Fibroblast of lung (primary cell): ENCODE data around the gene APOL2. TPM values are rescaled to one million over a fixed set of nuclear protein-coding genes. Genes with fewer than 3 reads are reported as not detected.
"Not testable (repeated sequence)": the region's sequence is repeated elsewhere in the genome, so short reads cannot be mapped to it uniquely, and the experiment has no call there.

Experiments used
- DNase-seq, 2 donors: peaks; one replicate each; pipeline versions ENCODE4 v3.0.0 to v3.0.0-alpha.2; 2010; ENCODE audit warnings: low read depth in 2 of 2
- H2AFZ ChIP-seq: 2 replicates; pipeline ENCODE4 v1.5.1; 2012; ENCODE audit warnings: low read length, control low read depth, inconsistent platforms
- H3K27ac ChIP-seq: 2 replicates; pipeline ENCODE4 v1.5.1; 2011; ENCODE audit warnings: low read length, control low read depth; ENCODE audit not compliant: insufficient read depth
- H3K27me3 ChIP-seq: 2 replicates; pipeline ENCODE4 v1.5.1; 2011; ENCODE audit warnings: mild to moderate bottlenecking, low read length; ENCODE audit not compliant: control insufficient read depth, insufficient read depth
- H3K36me3 ChIP-seq: 2 replicates; pipeline ENCODE4 v1.5.1; 2011; ENCODE audit warnings: low read length; ENCODE audit not compliant: control insufficient read depth, insufficient read depth
- H3K4me1 ChIP-seq: 2 replicates; pipeline ENCODE4 v1.5.1; 2011; ENCODE audit warnings: low read length; ENCODE audit not compliant: control insufficient read depth, insufficient read depth; ENCODE audit errors: extremely low read depth
- H3K4me2 ChIP-seq: 2 replicates; pipeline ENCODE4 v1.5.1; 2011; ENCODE audit warnings: low read length, control low read depth; ENCODE audit not compliant: insufficient read depth; ENCODE audit errors: extremely low read depth
- H3K4me3 ChIP-seq, 4 experiments: fragments of 200-600 bp in 1 of 4; sonication (generic) in 1 of 4; replicated peaks in 1 of 4; 2 replicates each; pipeline ENCODE4 v1.5.1; 2011 to 2016; ENCODE audit warnings: low read length in 4 of 4, low read depth in 3 of 4, mild to moderate bottlenecking in 3 of 4, control low read depth in 2 of 4, inconsistent platforms in 1 of 4, mixed read lengths in 1 of 4; ENCODE audit not compliant: insufficient read depth in 1 of 4; ENCODE audit errors: control extremely low read depth in 1 of 4
- H3K79me2 ChIP-seq: 2 replicates; pipeline ENCODE4 v1.5.1; 2012; ENCODE audit warnings: mild to moderate bottlenecking, low read length, inconsistent platforms; ENCODE audit not compliant: control insufficient read depth, insufficient read depth
- H3K9ac ChIP-seq: 2 replicates; pipeline ENCODE4 v1.5.1; 2011; ENCODE audit warnings: mild to moderate bottlenecking, low read length, control low read depth; ENCODE audit not compliant: insufficient read depth
- H3K9me3 ChIP-seq: 2 replicates; pipeline ENCODE4 v1.5.1; 2012; ENCODE audit warnings: low read depth, low read length; ENCODE audit not compliant: control insufficient read depth, insufficient read depth
- H4K20me1 ChIP-seq: 2 replicates; pipeline ENCODE4 v1.5.1; 2011; ENCODE audit warnings: low read length; ENCODE audit not compliant: control insufficient read depth, insufficient read depth; ENCODE audit errors: extremely low read depth
- EZH2 ChIP-seq: IDR thresholded peaks from 2 replicates; pipeline ENCODE4 v1.5.1; 2012; ENCODE audit warnings: low read length, control low read depth, mild to moderate bottlenecking; ENCODE audit errors: missing control alignments
- polyA plus RNA-seq, 2 donors: library from polyadenylated mRNA; depleted of rRNA in 1 of 2; stranded (reverse) in 1 of 2; unstranded in 1 of 2; fragments of >200 nt; gene quantifications; 2 replicates each; pipeline ENCODE4 v1.2.1, GENCODE V29; 2011 to 2012; ENCODE audit warnings: missing spikeins in 1 of 2
- total RNA-seq: library from RNA; depleted of rRNA; stranded (reverse); fragments of >200 nt; gene quantifications from 2 replicates; pipeline ENCODE4 v1.2.1, GENCODE V29; 2014
- TF ChIP-seq, protein P1 (sequence below), 2 donors: IDR thresholded peaks in 1 of 2; conservative IDR thresholded peaks in 1 of 2; 1 replicate in 1 of 2; 2 replicates in 1 of 2; pipeline ENCODE4 v1.5.1; 2011 to 2012; ENCODE audit warnings: low read length in 2 of 2, control low read depth in 1 of 2, inconsistent platforms in 1 of 2, low read depth in 1 of 2, mild to moderate bottlenecking in 1 of 2

The APOL2 gene
- total and polyA plus RNA-seq, 2 donors (not counting 1 experiment from before 2014, with no cell fraction given), result 38.0 to 49.5 TPM

DNA sequence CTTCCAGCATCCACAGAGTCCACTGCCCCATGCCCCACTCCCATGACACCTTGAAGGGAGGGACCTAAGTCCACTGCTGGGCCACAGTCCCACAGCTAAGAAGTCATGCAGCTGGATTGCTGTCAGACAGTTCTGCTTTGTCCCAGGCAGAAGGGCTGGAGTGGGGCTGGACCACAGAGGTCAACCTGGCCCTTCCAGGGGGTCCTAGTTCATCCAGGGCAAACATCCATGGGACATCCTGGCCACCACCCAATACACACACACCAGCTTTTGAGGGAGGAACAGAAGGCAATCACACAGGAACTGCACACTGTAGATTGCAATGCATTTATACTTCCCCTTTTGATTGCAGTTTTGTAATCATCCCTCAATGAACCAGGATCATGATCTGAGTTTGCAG lies 26.4 kb downstream of the APOL2 start:
- no peak overlapping the region for H2AFZ ChIP-seq
- no peak overlapping the region for H3K27ac ChIP-seq
- no peak for DNase-seq
- H3K9me3 ChIP-seq, result no peaks in the 10 kb centered on the region
- H3K4me3 ChIP-seq, result no peak overlapping the region
- H3K4me2 ChIP-seq, result no peak overlapping the region
- H4K20me1 ChIP-seq, result no peaks in the 10 kb centered on the region
- no peaks in the 10 kb centered on the region for H3K79me2 ChIP-seq
- no peak overlapping the region for H3K9ac ChIP-seq
- TF ChIP-seq, protein P1, sequence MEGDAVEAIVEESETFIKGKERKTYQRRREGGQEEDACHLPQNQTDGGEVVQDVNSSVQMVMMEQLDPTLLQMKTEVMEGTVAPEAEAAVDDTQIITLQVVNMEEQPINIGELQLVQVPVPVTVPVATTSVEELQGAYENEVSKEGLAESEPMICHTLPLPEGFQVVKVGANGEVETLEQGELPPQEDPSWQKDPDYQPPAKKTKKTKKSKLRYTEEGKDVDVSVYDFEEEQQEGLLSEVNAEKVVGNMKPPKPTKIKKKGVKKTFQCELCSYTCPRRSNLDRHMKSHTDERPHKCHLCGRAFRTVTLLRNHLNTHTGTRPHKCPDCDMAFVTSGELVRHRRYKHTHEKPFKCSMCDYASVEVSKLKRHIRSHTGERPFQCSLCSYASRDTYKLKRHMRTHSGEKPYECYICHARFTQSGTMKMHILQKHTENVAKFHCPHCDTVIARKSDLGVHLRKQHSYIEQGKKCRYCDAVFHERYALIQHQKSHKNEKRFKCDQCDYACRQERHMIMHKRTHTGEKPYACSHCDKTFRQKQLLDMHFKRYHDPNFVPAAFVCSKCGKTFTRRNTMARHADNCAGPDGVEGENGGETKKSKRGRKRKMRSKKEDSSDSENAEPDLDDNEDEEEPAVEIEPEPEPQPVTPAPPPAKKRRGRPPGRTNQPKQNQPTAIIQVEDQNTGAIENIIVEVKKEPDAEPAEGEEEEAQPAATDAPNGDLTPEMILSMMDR (conservative IDR thresholded peaks at IDR 0.05 in 1 of 2, IDR thresholded peaks at IDR 0.05 in 1 of 2; ENCODE audit: low read depth in 1 of 2, low read length in 2 of 2), result no peak
- TF ChIP-seq EZH2, result no peak
- H3K4me1 ChIP-seq, result no peaks in the 10 kb centered on the region
- H3K27me3 ChIP-seq, result peaks cover 31% of the 10 kb centered on the region
- H3K36me3 ChIP-seq, result no peaks in the 10 kb centered on the region

DNA sequence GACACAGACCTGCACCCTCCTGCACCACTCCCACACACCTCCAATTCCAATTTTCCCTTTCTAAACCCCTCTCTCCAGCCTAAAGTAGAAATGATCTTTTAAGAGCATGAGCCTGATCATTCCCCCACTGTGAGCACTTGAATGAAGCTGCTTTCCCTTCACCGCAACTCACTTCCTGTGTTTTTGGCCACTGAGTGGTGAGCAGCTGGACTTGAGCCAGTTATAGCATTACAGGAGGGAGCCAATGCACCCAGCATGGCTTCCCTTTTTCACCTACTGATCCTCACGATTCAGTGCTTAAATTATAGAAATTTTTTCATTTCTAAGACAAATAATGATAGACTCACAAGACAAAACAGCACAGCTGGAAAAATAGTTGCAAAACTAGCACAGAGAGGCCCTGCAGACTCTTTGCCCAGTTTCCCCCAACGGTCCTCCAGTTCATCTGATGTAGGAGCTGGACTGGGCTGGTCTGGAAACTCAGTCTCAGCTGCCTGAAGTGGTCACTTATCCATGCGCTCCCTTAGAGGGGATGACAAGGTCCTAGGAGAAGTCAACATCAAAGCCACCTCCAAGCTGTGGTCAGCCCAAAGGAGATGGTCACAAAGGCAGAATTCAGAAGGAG lies 28.0 kb downstream of the APOL2 start:
- no peaks in the 10 kb centered on the region for H3K36me3 ChIP-seq
- DNase-seq, result peak; percentile 43 to 73
- H3K27ac ChIP-seq, result no peak overlapping the region
- no peak for TF ChIP-seq EZH2
- TF ChIP-seq, protein P1 (conservative IDR thresholded peaks at IDR 0.05 in 1 of 2, IDR thresholded peaks at IDR 0.05 in 1 of 2; ENCODE audit: low read depth in 1 of 2, low read length in 2 of 2), result no peak
- no peak overlapping the region for H2AFZ ChIP-seq
- peaks cover 27% of the 10 kb centered on the region for H3K27me3 ChIP-seq
- H3K9ac ChIP-seq, result no peak overlapping the region
- no peaks in the 10 kb centered on the region for H4K20me1 ChIP-seq
- no peak overlapping the region for H3K4me2 ChIP-seq
- H3K4me1 ChIP-seq, result no peaks in the 10 kb centered on the region
- H3K9me3 ChIP-seq, result no peaks in the 10 kb centered on the region
- no peak overlapping the region for H3K4me3 ChIP-seq
- H3K79me2 ChIP-seq, result no peaks in the 10 kb centered on the region

DNA sequence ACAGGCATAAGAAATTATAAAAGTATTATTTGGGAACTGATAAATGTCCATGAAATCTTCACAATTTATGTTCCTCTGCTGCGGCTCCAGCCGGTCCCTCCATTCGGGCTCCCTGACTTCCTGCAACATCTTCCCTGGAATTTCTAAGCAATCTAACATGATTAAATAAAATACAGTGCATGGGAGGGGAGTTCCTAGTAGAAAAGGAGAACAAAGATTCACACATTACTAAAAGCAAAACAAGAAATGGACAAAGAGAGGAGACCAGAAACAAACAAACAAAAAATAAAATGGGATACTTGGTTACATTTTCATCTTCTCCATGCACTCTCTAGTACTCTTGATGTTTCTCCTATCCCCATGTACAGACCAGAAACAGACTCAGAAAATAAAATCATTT lies 29.1 kb downstream of the APOL2 start:
- no peak overlapping the region for H3K9ac ChIP-seq

DNA sequence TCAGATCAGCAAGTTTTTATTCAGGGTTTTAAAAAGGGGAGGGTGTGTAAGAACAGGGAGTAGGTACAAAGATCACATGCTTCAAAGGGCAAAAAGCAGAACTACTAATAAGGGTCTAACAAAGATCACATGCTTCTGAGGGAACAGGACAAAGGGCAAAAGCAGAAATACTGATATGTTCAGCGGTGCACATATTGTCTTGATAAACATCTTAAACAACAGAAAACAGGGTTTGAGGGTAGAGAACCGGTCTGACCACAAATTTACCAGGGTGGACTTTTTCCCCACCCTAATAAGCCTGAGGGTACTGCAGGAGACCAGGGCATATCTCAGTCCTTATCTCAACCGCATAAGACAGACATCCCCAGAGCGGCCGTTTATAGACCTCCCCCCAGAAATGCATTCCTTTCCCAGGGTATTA lies 29.8 kb downstream of the APOL2 start:
- H3K36me3 ChIP-seq, result not testable (repeated sequence)

More for the DNA sequence above, 29.1 kb downstream of the APOL2 start:
- H3K36me3 ChIP-seq, result no peaks in the 10 kb centered on the region
- TF ChIP-seq, protein P1 (conservative IDR thresholded peaks at IDR 0.05 in 1 of 2, IDR thresholded peaks at IDR 0.05 in 1 of 2; ENCODE audit: low read depth in 1 of 2, low read length in 2 of 2), result no peak
- TF ChIP-seq EZH2, result no peak
- no peak for DNase-seq
- no peak overlapping the region for H2AFZ ChIP-seq
- peaks cover 25% of the 10 kb centered on the region for H3K27me3 ChIP-seq
- no peaks in the 10 kb centered on the region for H3K4me1 ChIP-seq
- H4K20me1 ChIP-seq, result no peaks in the 10 kb centered on the region
- H3K79me2 ChIP-seq, result no peaks in the 10 kb centered on the region
- H3K4me3 ChIP-seq, result no peak overlapping the region
- no peak overlapping the region for H3K27ac ChIP-seq
- H3K4me2 ChIP-seq, result no peak overlapping the region
- no peaks in the 10 kb centered on the region for H3K9me3 ChIP-seq

More for the DNA sequence above, 29.8 kb downstream of the APOL2 start:
- not testable (repeated sequence) for H2AFZ ChIP-seq, H3K9ac ChIP-seq, H3K4me1 ChIP-seq, H4K20me1 ChIP-seq, H3K4me3 ChIP-seq, H3K27ac ChIP-seq, H3K79me2 ChIP-seq, H3K4me2 ChIP-seq, DNase-seq, H3K9me3 ChIP-seq
- H3K27me3 ChIP-seq, result peaks cover 20% of the 10 kb centered on the region
